GM12873 (cell line): ENCODE results near the gene CDK2AP2.

ENCODE experiments used
- TF ChIP-seq, protein P1 (sequence below): IDR thresholded peaks from 2 replicates; pipeline ENCODE4 v1.5.1; 2012; ENCODE audit warnings: low read depth, mild to moderate bottlenecking, moderate library complexity, low read length, control low read depth; ENCODE audit not compliant: insufficient read depth; ENCODE audit errors: missing control alignments

Gene CDK2AP2

DNA sequence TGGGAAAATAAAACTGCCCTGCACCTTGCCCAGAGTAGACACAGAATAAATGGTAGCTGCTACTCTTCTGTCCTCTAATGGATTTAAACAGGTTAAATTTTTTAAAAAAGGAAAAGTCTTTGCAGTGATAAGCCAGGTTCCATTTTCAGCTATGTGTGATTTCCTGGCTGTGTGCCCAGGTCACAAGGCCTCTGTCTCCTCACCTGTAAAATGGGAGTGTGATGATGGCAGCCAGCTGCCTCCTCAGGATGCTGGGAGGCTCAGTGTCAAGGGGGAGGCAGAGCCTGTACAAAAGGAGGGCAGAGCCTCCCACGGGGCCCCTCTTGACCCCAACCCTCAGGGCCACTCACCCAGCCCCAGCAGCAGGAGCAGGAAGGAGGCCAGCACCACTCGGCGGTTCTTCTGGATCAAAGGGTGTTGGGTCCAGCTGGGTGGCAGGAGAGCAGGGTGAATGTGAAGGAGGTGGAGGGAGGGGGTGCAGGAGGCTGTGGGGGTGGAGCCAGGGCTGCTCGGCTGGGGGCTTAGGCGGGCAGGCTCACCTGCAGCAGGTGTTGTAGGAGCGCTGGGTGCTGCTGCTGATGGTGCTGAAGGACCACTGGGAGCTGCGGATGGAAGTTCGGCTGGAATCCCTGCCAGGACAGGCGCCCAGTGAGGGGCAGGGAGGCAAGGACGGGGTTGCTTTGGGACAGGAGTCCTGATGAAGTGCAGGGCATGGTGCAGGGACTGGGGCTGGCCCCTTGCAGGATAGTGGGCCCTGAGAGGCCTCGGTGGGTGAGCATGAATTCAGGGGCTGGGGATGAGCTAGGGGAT, 40.8 kb downstream of the CDK2AP2 start:
- TF ChIP-seq, protein P1, sequence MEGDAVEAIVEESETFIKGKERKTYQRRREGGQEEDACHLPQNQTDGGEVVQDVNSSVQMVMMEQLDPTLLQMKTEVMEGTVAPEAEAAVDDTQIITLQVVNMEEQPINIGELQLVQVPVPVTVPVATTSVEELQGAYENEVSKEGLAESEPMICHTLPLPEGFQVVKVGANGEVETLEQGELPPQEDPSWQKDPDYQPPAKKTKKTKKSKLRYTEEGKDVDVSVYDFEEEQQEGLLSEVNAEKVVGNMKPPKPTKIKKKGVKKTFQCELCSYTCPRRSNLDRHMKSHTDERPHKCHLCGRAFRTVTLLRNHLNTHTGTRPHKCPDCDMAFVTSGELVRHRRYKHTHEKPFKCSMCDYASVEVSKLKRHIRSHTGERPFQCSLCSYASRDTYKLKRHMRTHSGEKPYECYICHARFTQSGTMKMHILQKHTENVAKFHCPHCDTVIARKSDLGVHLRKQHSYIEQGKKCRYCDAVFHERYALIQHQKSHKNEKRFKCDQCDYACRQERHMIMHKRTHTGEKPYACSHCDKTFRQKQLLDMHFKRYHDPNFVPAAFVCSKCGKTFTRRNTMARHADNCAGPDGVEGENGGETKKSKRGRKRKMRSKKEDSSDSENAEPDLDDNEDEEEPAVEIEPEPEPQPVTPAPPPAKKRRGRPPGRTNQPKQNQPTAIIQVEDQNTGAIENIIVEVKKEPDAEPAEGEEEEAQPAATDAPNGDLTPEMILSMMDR, result no peak

DNA sequence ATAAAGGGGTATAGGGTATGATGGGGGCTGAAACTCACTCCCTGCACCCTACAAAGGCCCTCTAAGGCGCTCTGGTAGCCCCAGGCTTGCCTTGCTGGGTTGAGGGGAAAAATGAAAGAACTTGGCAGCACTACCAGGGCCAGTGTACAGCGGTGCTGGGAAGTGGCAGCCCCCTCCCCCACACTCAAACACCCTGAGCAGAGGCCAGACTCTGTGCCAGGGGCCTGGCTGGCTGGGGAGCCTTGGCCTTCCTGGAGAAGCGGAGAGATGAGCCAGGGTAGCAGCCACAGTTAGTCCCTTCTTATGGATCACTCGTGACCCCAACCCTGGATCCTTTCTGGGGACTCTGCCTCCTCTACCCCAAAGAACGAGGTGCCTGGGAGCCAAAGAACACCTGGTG, 41.6 kb downstream of the CDK2AP2 start:
- TF ChIP-seq, protein P1, result no peak

DNA sequence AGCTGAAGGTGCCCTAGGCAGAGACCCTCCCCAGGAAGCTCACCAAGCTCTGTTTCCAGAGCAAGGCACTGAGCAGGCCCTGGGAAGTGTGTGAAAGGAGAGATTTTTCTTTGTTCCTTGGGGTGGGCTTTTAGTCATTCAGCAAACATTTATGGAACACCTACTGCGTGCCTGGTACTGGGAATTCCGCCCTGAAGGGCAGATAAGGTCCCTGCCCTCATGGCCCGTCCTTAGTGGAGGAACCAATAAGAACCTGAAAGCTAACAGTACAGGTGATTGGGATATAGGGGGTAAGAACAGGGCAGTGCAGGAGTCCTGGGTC, 42.8 kb downstream of the CDK2AP2 start:
- TF ChIP-seq, protein P1, result no peak

DNA sequence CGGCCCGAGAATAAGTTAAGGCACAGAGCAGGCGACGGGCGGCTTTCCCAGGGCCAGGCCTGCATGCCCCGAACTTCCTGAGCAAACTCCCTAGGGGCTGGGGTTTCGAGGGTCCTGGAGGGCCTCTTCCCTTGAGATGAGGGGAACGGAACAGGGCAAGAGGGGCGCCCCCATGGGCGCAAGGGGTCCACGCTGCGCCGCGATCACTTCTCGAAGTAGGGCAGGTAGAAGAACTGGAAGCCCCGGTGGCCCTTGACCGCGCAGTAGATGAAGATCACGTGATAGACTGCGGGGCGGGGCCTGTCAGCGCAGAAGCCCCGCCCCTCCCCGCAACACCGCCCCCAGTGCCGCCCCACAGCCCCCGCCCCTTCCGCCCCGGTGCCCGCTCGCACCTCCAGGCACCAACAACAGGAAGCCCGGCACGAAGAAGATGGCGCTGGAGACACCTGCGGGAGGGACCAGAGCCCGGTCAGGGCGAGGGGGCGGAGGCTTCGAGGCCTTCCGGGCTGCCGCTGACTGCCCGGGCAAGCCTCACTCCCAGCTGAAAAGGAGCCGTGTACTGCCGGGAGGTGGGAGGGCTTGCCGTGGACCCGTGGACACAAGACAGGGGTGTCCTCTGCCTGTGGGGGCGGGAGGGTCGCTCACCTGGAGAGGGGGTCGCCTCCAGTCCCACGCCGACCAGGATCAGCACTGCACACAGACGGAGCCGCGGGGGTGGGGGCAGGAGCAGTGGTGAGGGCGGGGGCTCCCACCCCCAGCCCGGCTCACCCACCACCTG, 43.4 kb downstream of the CDK2AP2 start:
- TF ChIP-seq, protein P1, result no peak

DNA sequence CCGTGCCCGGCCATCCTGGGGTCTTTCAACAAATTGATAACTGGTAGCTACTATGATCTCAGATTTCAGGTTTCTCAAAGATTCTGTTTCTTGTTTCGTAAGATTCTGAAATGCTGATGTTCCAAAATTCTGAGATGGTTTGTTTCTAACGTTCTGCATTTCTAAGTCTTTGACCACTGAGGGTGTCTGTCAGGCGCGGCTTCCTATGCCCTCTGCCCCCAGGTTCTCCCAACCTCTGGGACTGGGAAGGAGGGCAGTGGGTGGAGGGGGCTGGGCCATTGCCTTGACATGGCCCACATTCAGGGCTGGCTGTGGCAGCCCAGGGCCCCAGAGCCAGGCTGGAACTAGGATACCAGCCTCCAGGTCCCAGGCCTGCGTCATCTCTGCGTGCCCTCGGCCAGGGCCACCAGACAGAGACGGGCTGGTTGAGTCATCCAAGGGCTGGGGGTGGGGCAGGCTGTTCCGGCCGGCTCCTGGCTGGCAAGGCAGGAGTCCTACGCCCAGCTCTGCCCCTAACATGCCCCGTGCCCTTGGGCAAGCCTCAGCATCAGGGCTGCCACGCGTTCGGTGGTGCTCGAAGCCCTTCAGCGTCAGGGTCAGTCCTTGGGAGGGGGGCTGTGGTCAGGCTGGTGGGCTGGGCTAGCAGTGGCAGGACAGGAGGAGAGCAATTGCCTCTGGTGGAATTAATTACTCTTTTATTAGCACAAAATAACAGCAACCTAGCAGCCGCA, 44.1 kb downstream of the CDK2AP2 start:
- TF ChIP-seq, protein P1, result no peak

DNA sequence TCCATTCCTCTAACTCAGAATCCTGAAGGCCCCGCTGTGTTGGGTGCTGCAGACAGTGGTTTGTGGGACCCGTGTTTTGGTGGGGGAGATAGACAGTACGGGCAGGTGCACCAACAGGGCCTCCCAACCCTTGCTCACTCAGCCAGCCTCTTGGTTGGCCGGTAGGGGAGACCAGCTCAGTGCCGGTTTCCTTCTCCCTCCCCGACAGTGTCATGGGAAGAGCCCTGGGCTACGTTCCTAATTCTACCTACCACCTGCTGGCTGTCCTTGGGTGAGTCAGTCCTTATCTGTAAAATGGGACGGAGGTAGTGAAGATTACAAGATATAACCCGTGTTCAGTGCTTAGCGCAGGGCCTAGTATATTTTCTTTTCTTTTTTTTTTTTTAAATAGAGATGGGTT, 44.8 kb downstream of the CDK2AP2 start:
- TF ChIP-seq, protein P1, result no peak

DNA sequence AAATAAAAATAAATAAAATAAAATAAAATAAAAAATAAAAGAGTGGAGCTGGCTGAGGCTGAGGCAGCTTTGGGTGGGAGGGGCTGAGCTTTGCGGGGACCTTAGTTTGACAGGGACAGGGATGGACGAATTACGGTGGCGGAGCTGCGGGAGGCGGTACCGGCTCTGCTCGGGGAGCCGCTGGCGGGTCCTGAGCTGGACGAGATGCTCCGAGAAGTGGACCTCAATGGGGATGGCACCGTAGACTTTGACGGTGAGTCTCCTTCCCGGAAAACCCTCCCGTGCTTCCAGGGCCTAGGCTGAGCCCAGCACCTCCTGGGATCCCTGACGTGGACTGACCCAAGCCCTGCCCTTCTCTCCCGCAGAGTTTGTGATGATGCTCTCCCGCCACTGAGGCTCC, 49.7 kb downstream of the CDK2AP2 start:
- TF ChIP-seq, protein P1, result no peak
